K562 (cell line): Measurements from ENCODE around the gene VAC14. TPM values are rescaled to one million over a fixed set of nuclear protein-coding genes. Genes with fewer than 3 reads are reported as not detected.

Experiments used
- ATAC-seq: fragments of 200-7000 bp; cut with Tn5 transposase; 3 replicates; pipeline ENCODE4 v1.9.1; 2020; ENCODE audit warnings: moderate library complexity
- BruUV-seq: library from RNA; stranded (reverse); fragments of 400-500 nt; replicated peaks from 2 replicates; lab custom pipeline; 2021; lab: Mats Ljungman, UMichigan
- CTCF ChIA-PET: fragments of 300-600 bp; formaldehyde crosslinking; extraction: SDS; loops from one replicate; lab custom pipeline; 2021; ENCODE audit warnings: low intra/inter-chr PET ratio; lab: Yijun Ruan, JAX
- POLR2A ChIA-PET: fragments of 300-600, 350-650 bp; sonication (Branson Sonifier 250); formaldehyde crosslinking; extraction: SDS; loops from one replicate; lab custom pipeline; 2021; ENCODE audit warnings: antibody characterized with exemption, inconsistent platforms; lab: Yijun Ruan, JAX
- DNase-seq, 4 experiments: peaks; one replicate each; pipeline versions ENCODE4 v3.0.0 to v3.0.0-alpha.2; 2011 to 2018; ENCODE audit warnings: low spot score in 3 of 4, mixed read lengths in 3 of 4; ENCODE audit errors: extremely low read depth in 1 of 4
- FAIRE-seq: peaks from 2 replicates; lab custom pipeline; 2011; peaks lifted over from hg19 to GRCh38; lab: Jason Lieb, UNC
- H2AFZ ChIP-seq: 2 replicates; pipeline ENCODE4 v1.6.0; 2011; ENCODE audit warnings: low read depth, low read length, control low read depth, inconsistent platforms
- H3K27ac ChIP-seq: fragments of 200-600 bp; 3 replicates; pipeline ENCODE4 v1.8.0; 2011; ENCODE audit warnings: low read depth, mild to moderate bottlenecking, control low read depth, inconsistent platforms, low read length, moderate library complexity, mixed read lengths; ENCODE audit errors: extremely low read depth
- H3K27me3 ChIP-seq, 2 experiments: fragments of 300-600 bp in 1 of 2; 2 replicates in 1 of 2; 3 replicates in 1 of 2; pipeline versions ENCODE4 v1.6.0 to v1.8.0; 2011; ENCODE audit warnings: inconsistent platforms in 2 of 2, low read length in 2 of 2, mild to moderate bottlenecking in 1 of 2, mixed read lengths in 1 of 2, moderate library complexity in 1 of 2; ENCODE audit not compliant: control insufficient read depth in 2 of 2, insufficient read depth in 2 of 2
- H3K36me3 ChIP-seq: fragments of 300-600 bp; 3 replicates; pipeline ENCODE4 v1.8.0; 2011; ENCODE audit warnings: mild to moderate bottlenecking, low read length, inconsistent platforms; ENCODE audit not compliant: control insufficient read depth, insufficient read depth
- H3K4me1 ChIP-seq, 2 experiments: fragments of 200-600 bp in 1 of 2; replicated peaks in 1 of 2; 2 replicates in 1 of 2; 3 replicates in 1 of 2; pipeline versions ENCODE4 v1.5.1 to v1.8.0; 2011; ENCODE audit warnings: inconsistent platforms in 2 of 2, low read length in 2 of 2, mild to moderate bottlenecking in 1 of 2, mixed read lengths in 1 of 2, moderate library complexity in 1 of 2; ENCODE audit not compliant: control insufficient read depth in 2 of 2, insufficient read depth in 2 of 2
- H3K4me2 ChIP-seq: 2 replicates; pipeline ENCODE4 v1.6.1; 2011; ENCODE audit warnings: low read length, control low read depth, inconsistent platforms, mixed read lengths; ENCODE audit not compliant: insufficient read depth
- H3K4me3 ChIP-seq: fragments of 200-600 bp; sonication (generic), shearing (Covaris generic); 2 replicates; pipeline ENCODE4 v1.5.1; 2016; ENCODE audit warnings: control low read depth, inconsistent platforms
- H3K79me2 ChIP-seq: fragments of 200-600 bp; 3 replicates; pipeline ENCODE4 v1.8.0; 2011; ENCODE audit warnings: low read length, inconsistent platforms; ENCODE audit not compliant: control insufficient read depth, insufficient read depth
- H3K9ac ChIP-seq, 2 experiments: 2 replicates each; pipeline versions ENCODE4 v1.6.0 to v1.6.1; 2011; ENCODE audit warnings: low read depth in 2 of 2, low read length in 2 of 2, control low read depth in 1 of 2, inconsistent platforms in 1 of 2, mild to moderate bottlenecking in 1 of 2, mixed read lengths in 1 of 2; ENCODE audit not compliant: insufficient read depth in 1 of 2
- H3K9me1 ChIP-seq: one replicate; pipeline ENCODE4 v1.6.0; 2011; ENCODE audit warnings: inconsistent platforms, mild to moderate bottlenecking, low read length, moderate library complexity; ENCODE audit not compliant: control insufficient read depth, insufficient read depth
- H3K9me3 ChIP-seq: replicated peaks from 2 replicates; pipeline ENCODE4 v1.5.1; 2011; ENCODE audit warnings: low read depth, low read length, inconsistent platforms; ENCODE audit not compliant: control insufficient read depth, insufficient read depth
- H4K20me1 ChIP-seq: replicated peaks from 2 replicates; pipeline ENCODE4 v1.6.1; 2011; ENCODE audit warnings: low read length, inconsistent platforms, mixed read lengths; ENCODE audit not compliant: control insufficient read depth, insufficient read depth
- BACH1 ChIP-seq: fragments of 200-800 bp; sonication (Bioruptor generic); IDR thresholded peaks from 2 replicates; pipeline ENCODE4 v1.6.1; 2016; ENCODE audit warnings: missing genetic modification characterization, missing compliant biosample characterization
- CCAR2 ChIP-seq: fragments of 200-400 bp; formaldehyde crosslinking; IDR thresholded peaks from 2 replicates; pipeline ENCODE4 v1.6.1; 2017; ENCODE audit warnings: mild to moderate bottlenecking, low read depth, low read length
- FOXJ3 ChIP-seq: sonication (generic); formaldehyde crosslinking; IDR thresholded peaks from 2 replicates; pipeline ENCODE4 v1.4.0; 2020; ENCODE audit warnings: mild to moderate bottlenecking, missing genetic modification reagents
- FOXK1 ChIP-seq: sonication (generic); formaldehyde crosslinking; IDR thresholded peaks from 2 replicates; pipeline ENCODE4 v1.8.0; 2022; ENCODE audit warnings: missing genetic modification reagents, mild to moderate bottlenecking, borderline replicate concordance
- KAT7 ChIP-seq: sonication (generic); formaldehyde crosslinking; IDR thresholded peaks from 2 replicates; pipeline ENCODE4 v1.8.0; 2022; ENCODE audit warnings: missing genetic modification reagents, mild to moderate bottlenecking, borderline replicate concordance
- NELFE ChIP-seq: IDR thresholded peaks from 2 replicates; pipeline ENCODE4 v1.6.1; 2011; ENCODE audit warnings: mild to moderate bottlenecking; ENCODE audit not compliant: insufficient read depth, insufficient read length
- RBM22 ChIP-seq: fragments of 200-400 bp; formaldehyde crosslinking; IDR thresholded peaks from 2 replicates; pipeline ENCODE4 v1.6.1; 2018; ENCODE audit warnings: low read length, low read depth; ENCODE audit not compliant: poor library complexity, severe bottlenecking
- SMARCB1 ChIP-seq: IDR thresholded peaks from 2 replicates; pipeline ENCODE4 v1.6.1; 2011; ENCODE audit warnings: improper control_type of control experiment, low read depth; ENCODE audit not compliant: insufficient read length
- SNRNP70 ChIP-seq: fragments of 200-400 bp; formaldehyde crosslinking; optimal IDR thresholded peaks from 2 replicates; pipeline ENCODE3; 2017; ENCODE audit warnings: low read depth, low read length
- U2AF1 ChIP-seq: fragments of 200-400 bp; formaldehyde crosslinking; optimal IDR thresholded peaks from 2 replicates; pipeline ENCODE3; 2017; ENCODE audit warnings: mild to moderate bottlenecking, low read depth, low read length, moderate library complexity
- ZHX1 ChIP-seq: fragments of 150-350 bp; conservative IDR thresholded peaks from 2 replicates; pipeline ENCODE4 v1.6.1; 2014; ENCODE audit warnings: low read length
- ZNF146 ChIP-seq: IDR thresholded peaks from one replicate; pipeline ENCODE4 v1.6.1; 2018; ENCODE audit warnings: missing compliant biosample characterization; ENCODE audit not compliant: unreplicated experiment
- WGBS: fragments of 100-300 bp; shearing (Covaris generic); methylation state at CpG from one replicate; pipeline ENCODE4 v1.1.6; 2016; ENCODE audit warnings: low coverage, mixed read lengths; ENCODE audit not compliant: insufficient coverage; ENCODE audit errors: missing lambda C conversion rate; 5-methylcytosine and 5-hydroxymethylcytosine counted together
- in situ Hi-C: fragments of 300-500 bp; cut with MboI; formaldehyde crosslinking; loops from 4 replicates; pipeline ENCODE4 v1.15.0; 2018; ENCODE audit warnings: inconsistent platforms, mixed read lengths
- intact Hi-C: fragments of 100-400 bp; cut with micrococcal nuclease; formaldehyde crosslinking; loops from 2 replicates; pipeline ENCODE4 v1.14.2; 2022
- polyA plus RNA-seq, 8 experiments: library from polyadenylated mRNA; depleted of rRNA in 4 of 8; stranded (reverse) in 5 of 8; unstranded in 3 of 8; fragments of >200 nt; fragmentation: Nextera tagmentation in 2 of 8; fragmentation: Illumina TruSeq in 1 of 8; extraction: Ambion mirVana in 2 of 8; extraction: Trizol in 1 of 8; gene quantifications; 2 replicates each; pipeline versions ENCODE4 v1.2.1 to v1.2.3, GENCODE V29; 2011 to 2014; ENCODE audit warnings: inconsistent platforms in 1 of 8, missing spikeins in 1 of 8
- total RNA-seq, 7 experiments: library from RNA; depleted of rRNA in 6 of 7; stranded (reverse); fragments of >200 nt in 6 of 7; fragmentation: Illumina TruSeq in 2 of 7; extraction: Trizol in 2 of 7; gene quantifications; 2 replicates each; pipeline versions ENCODE4 v1.2.1 to v1.2.3, GENCODE V29; 2011 to 2021; ENCODE audit warnings: low replicate concordance in 1 of 7
- TF ChIP-seq, protein P1 (sequence below), 2 experiments: IDR thresholded peaks; 2 replicates each; pipeline ENCODE4 v1.6.1; 2012; ENCODE audit warnings: improper control_type of control experiment in 2 of 2, low read depth in 2 of 2, low read length in 2 of 2, borderline replicate concordance in 1 of 2
- TF ChIP-seq, protein P2 (sequence below): sonication (generic); formaldehyde crosslinking; IDR thresholded peaks from 2 replicates; pipeline ENCODE4 v1.8.1; 2023; ENCODE audit warnings: mild to moderate bottlenecking, missing genetic modification reagents

The VAC14 gene
- total and polyA plus RNA-seq, 9 of the 15 experiments (the other 6 are each of a cell fraction or from before 2014, with no cell fraction given) = 1.3 to 41.6 (median 26.6) TPM

DNA sequence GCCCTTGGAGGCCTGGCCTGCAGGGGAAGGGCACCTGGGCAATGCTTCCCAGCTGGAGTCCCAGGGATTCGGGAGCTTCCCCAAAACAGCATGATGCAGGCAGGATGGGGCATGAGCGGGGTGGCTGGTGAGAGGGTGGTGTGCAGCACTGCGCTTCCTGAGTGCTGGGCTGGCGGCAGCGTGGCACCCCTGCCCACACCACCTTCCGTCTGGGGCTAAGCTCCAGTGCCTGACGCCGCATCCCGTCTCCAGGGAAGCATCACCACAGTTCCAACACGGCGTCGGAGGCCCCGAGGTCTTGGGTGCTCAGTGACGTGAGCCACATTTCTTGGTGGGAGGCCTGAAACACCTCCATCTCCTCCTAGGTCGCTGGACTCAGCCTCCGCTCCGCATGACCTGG, 101.3 kb downstream of the VAC14 start (continued):
- TF ChIP-seq, protein P1, sequence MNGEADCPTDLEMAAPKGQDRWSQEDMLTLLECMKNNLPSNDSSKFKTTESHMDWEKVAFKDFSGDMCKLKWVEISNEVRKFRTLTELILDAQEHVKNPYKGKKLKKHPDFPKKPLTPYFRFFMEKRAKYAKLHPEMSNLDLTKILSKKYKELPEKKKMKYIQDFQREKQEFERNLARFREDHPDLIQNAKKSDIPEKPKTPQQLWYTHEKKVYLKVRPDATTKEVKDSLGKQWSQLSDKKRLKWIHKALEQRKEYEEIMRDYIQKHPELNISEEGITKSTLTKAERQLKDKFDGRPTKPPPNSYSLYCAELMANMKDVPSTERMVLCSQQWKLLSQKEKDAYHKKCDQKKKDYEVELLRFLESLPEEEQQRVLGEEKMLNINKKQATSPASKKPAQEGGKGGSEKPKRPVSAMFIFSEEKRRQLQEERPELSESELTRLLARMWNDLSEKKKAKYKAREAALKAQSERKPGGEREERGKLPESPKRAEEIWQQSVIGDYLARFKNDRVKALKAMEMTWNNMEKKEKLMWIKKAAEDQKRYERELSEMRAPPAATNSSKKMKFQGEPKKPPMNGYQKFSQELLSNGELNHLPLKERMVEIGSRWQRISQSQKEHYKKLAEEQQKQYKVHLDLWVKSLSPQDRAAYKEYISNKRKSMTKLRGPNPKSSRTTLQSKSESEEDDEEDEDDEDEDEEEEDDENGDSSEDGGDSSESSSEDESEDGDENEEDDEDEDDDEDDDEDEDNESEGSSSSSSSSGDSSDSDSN (IDR thresholded peaks at IDR 0.05; ENCODE audit: borderline replicate concordance in 1 of 2, low read depth in 2 of 2, low read length in 2 of 2) = no peak
- TF ChIP-seq KAT7 (CRISPR knock-in tag) = no peak
- no peak for TF ChIP-seq ZNF146 (CRISPR knock-in tag)
- TF ChIP-seq SNRNP70 = no peak
- TF ChIP-seq, protein P2, sequence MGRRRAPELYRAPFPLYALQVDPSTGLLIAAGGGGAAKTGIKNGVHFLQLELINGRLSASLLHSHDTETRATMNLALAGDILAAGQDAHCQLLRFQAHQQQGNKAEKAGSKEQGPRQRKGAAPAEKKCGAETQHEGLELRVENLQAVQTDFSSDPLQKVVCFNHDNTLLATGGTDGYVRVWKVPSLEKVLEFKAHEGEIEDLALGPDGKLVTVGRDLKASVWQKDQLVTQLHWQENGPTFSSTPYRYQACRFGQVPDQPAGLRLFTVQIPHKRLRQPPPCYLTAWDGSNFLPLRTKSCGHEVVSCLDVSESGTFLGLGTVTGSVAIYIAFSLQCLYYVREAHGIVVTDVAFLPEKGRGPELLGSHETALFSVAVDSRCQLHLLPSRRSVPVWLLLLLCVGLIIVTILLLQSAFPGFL (CRISPR knock-in tag) = no peak
- TF ChIP-seq BACH1 (tag) = no peak

DNA sequence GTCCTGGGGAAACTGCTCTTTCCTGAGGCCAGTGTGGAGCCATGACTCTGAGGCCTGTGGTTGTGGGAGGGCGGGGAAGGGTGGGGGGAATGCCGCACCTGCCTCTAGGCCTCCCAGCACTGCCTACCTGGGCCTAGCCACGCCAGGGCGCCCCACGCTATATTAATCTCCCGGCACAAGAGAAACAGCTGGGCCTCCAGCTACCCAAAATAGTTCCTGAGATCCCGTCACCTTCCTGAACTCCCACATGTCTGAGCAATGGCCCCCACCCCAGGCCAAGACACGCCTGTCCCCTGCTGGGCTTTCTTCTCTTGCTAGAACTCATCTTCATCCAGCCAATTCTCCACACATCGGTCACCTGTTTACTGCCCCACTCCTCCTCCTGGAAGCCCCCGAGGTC, 102.1 kb downstream of the VAC14 start:
- no peak overlapping the region for H3K4me3 ChIP-seq
- H2AFZ ChIP-seq = no peak overlapping the region
- intact Hi-C loops = no loop called here
- in situ Hi-C loops = no loop called here
- H4K20me1 ChIP-seq = no peaks in the 10 kb centered on the region
- ChIA-PET POLR2A (no interaction called here), CTCF (no interaction called here)
- no TSS peak for BruUV-seq
- no peaks in the 10 kb centered on the region for H3K27me3 ChIP-seq
- H3K9me1 ChIP-seq = peaks cover 4% of the 10 kb centered on the region
- no peaks in the 10 kb centered on the region for H3K79me2 ChIP-seq
- TF ChIP-seq FOXK1 (CRISPR knock-in tag) (no peak), SMARCB1 (no peak), NELFE (no peak), U2AF1 (no peak), ZHX1 (no peak), FOXJ3 (CRISPR knock-in tag) (no peak), RBM22 (no peak), CCAR2 (no peak)
- H3K9me3 ChIP-seq = no peaks in the 10 kb centered on the region
- H3K9ac ChIP-seq = 0 out of 4 replicates have a peak overlapping the region, but pooled peaks of 1 of the 2 experiments have one; percentile 20
- ATAC-seq = no peak
- no peak for FAIRE-seq
- no peak for DNase-seq
- H3K36me3 ChIP-seq = peaks cover 22% of the 10 kb centered on the region; the same call in 1 of the 3 replicates
- no peak overlapping the region for H3K4me2 ChIP-seq
- WGBS = 93% methylated on average over 9 of the region's 10 CpGs
- no peak overlapping the region for H3K27ac ChIP-seq
- H3K4me1 ChIP-seq = peaks cover 28 to 83% of the 10 kb centered on the region in 2 experiments
